ENCODE data around the gene HIC1.
A peak's percentile ranks its signal among the peaks of the same experiment; 100 is the strongest.

The HIC1 gene

GRCh38 chr17:2047590-2047989 is 7.3 kb upstream of the HIC1 start:
- no peak for DNase-seq

DNA sequence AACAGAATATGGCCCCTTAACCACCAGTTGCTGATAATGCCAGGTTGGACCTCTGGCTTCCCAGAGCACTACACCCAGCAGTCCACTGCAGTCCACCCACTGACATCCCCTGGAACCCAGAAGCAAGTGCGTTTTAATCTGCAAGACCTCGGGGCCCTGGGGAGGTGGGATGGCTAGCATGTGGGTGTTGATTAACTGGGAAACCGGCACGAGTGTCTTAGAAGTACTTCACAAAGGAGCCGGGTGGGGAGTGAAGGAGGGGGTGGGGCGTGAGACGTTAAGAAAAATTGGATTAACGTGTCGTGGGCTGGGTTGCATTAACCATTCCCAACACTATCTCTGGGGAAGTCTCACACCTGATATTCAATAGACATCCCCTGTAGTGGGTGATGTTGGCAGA is 6.1 kb upstream of the HIC1 start:
- no peak for DNase-seq

DNA sequence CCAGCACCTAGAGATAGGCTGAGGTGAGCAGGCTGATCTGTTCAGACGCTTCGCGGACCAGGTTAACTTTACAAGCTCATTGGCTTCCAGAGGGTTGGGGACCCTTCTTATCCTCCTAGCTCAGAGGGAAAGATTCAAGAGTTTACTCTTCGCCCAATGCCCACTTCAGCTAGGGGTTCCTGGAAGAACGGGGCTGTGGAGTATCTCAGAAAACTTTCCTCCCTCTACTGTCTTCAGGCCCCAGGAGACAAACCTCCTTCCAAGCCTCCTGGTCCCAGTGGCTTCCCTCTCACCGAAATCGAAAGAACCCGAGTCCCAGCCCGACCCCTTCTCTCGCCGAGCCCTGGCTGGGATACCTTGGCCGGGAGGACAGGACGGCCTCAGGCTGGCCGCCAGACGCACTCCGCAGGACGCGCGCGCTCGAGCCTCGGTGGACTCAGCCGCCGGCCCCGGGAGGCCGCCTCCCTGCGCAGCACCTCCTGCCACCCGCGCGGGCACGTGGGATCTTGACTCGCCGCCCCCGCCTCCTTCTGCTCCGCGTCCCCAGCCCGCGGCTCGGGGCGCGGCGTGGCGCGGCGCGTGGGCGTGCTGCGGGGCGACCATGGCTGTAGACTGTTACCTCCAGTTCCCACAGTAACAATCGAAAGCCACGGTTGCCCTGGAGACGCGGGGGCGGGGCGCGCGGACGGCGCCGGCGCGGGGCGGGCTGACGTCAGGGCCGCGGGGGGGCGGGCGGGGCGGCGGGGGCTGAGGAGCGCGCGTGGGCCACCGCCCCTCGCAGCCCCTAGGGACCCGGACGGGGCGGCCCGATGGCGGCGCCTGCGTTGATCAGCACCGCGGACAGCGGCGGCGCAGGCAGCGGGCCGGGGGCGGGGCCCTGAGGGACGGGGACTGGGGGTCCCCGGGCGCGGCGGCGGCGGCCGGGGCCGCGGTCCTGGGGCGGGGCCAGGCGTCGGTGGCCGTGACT is 5.3 kb upstream of the HIC1 start:
- DNase-seq, result peak; percentile 81 to 83

DNA sequence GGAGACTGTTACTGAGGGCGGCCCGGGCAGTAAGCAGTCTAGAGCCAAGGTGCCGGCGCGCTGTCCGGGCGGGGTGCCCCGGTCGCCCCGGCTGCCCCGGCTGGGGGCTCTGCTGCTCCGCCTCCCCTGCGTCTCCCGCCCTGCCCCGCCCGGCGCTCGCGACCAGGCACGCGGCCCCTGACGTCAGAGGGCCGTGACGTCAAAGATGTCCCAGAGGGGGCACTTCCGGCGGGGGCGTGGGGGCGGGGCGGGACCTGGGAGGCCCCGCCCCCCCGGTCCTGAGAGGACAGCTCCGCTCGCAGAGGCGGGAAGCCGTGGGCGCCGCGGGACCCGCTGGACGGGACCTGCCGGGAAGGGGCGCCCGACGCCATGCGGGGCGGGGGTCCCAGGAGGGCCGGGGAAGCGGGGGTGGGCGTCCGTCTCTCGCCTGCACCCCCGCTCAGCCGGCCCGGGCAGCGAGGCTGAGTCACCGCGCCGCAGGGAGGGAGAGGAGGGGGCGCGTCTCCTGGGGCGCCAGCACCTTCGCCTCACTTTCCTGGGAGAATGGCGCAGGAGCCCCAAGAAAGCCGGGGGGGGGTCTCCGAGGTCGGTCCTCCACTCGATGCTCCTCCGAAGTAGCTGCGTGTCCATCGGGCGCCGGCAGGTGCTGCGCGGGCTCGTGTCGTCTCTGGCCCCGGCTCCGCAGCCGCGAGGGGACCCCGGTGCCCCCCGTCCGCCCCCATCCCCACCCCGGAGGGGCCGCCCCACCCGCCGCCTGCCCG is 4.4 kb upstream of the HIC1 start:
- DNase-seq, result peak in 1 of 2 donors; percentile 71

DNA sequence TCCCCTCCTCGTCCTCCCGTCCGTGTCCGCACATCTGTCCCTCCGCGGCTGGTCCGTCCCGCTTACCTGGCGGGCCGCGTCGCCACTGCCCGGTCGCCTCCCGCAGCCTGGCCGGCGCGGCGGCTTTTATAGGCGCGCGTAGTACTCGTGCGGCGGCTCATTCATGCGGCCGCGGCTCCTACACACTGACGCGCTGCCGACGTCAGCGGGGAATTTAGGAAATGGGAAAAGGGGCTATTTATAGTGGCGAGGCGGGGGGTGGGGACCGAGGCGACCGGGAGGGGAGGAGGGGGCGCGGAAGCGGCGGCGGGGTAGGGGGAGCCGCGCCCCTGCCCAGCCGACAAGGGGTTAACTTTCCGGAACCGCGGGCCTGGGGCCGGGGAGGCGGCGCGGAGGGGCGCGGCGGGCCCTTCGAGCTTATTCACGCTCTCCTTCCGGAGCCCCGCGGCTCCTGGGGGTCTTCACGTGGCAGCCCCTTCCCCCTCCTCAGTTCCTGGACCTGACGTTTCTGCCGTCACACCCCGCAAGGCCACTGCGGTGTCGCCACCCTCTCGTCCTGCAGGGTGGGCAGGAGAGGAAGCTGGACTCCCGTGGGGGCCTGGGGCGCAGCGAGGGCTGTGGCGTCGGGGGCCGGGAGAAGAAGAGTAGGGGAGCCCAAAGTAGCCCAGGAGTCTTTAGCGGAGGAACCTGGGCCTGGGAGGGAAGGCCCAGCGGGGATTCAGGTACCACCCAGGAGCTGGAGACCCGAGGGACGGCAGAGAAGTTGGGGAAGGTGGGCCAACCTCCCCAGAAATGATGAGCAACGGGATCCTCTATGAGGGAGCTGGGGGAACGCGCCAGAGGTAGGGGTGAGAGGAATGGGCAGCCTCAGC is 3.6 kb upstream of the HIC1 start:
- no peak for DNase-seq

DNA sequence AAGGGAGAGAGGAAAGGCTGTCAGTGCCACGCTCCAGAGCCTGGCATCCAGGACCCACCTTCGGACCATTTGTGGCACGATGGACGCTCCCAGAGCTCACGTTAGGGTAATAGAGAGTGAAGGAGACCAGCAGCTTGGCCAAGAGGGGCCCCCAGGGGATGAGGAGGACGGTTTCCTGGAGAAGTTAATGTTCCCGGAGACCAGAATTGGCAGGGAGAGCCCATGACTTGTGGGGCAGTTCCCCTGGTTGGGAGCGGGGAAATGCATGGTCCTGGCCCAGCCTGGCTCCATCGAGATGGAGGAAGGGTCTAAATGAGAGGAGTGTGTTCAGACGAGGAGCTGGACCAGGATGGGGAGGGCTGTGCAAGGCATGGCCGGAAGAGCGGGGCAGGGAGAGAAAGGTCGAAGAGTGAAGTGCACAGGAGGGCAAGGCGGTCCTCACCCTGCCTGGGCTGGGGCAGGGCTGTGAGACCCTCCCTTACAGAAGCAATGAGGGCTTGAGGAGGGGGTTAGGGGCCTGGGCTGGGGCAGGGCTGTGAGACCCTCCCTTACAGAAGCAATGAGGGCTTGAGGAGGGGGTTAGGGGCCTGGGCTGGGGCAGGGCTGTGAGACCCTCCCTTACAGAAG is 2.9 kb upstream of the HIC1 start:
- DNase-seq, result no peak

DNA sequence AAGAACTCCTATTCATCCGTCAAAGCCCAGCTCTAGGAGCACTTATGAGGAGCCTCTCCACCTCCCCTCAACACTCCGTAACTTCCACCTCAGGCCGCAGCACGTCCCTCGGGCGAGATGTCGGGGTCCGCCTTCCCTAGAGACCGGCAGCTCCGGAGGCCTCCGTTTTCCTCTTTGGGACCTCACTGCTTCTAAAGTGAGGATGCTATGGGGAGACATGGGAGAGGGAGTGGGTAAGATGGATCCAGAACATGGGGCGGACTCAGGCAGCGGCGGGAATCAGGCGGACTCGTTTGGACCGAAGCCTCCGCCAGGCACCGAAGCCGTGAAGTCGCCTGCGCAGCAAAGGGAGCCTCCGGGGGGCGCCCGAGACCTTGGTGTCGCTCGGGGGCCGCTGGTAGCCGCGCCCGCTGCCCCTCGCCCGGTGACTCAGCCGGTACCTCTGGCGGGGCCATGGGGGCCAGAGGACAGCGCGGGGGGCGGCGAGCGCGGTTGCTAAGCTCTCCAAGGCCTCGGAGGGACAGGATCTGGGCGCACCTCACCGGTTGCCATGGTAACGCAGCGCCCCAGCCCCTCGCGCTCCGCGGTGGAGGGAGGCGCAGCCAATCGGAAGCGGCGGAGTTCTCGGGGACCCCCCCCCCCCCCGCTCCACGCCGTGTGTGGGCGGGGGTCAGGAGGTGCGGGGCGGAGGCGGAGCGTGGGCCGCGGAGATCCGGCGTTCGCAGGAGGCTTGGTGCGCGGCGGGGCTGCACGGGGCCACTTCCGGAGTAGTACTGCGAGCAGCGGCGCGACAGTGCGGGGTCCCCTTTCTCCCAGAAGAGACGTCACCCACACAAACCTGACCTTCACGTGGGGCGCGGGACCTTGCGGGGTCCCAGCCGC is 1.3 kb upstream of the HIC1 start:
- peak; percentile 67 to 73 for DNase-seq

- DNase-seq, result no peak
Observed at GRCh38 chr17:2054262-2054511, 716 bp upstream of the HIC1 start.

GRCh38 chr17:2055292-2056205 is 646 bp downstream of the HIC1 start:
- DNase-seq, result peak in 1 of 2 donors; percentile 39

DNA sequence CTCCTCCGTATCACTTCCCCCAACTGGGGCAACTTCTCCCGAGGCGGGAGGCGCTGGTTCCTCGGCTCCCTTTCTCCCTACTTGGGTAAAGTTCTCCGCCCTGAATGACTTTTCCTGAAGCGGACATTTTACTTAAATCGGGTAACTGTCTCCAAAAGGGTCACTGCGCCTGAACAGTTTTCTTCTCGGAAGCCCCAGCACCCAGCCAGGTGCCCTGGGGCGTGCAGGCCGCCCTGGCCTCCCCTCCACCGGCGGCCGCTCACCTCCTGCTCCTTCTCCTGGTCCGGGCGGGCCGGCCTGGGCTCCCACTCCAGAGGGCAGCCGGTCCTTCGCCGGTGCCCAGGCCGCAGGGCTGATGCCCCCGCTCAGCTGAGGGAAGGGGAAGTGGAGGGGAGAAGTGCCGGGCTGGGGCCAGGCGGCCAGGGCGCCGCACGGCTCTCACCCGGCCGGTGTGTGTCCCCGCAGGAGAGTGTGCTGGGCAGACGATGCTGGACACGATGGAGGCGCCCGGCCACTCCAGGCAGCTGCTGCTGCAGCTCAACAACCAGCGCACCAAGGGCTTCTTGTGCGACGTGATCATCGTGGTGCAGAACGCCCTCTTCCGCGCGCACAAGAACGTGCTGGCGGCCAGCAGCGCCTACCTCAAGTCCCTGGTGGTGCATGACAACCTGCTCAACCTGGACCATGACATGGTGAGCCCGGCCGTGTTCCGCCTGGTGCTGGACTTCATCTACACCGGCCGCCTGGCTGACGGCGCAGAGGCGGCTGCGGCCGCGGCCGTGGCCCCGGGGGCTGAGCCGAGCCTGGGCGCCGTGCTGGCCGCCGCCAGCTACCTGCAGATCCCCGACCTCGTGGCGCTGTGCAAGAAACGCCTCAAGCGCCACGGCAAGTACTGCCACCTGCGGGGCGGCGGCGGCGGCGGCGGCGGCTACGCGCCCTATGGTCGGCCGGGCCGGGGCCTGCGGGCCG is 1.6 kb downstream of the HIC1 start:
- peak in 1 of 2 donors; percentile 42 for DNase-seq

DNA sequence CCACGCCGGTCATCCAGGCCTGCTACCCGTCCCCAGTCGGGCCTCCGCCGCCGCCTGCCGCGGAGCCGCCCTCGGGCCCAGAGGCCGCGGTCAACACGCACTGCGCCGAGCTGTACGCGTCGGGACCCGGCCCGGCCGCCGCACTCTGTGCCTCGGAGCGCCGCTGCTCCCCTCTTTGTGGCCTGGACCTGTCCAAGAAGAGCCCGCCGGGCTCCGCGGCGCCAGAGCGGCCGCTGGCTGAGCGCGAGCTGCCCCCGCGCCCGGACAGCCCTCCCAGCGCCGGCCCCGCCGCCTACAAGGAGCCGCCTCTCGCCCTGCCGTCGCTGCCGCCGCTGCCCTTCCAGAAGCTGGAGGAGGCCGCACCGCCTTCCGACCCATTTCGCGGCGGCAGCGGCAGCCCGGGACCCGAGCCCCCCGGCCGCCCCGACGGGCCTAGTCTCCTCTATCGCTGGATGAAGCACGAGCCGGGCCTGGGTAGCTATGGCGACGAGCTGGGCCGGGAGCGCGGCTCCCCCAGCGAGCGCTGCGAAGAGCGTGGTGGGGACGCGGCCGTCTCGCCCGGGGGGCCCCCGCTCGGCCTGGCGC is 2.4 kb downstream of the HIC1 start:
- DNase-seq, result no peak

GRCh38 chr17:2057760-2058585 is 3.1 kb downstream of the HIC1 start:
- DNase-seq, result no peak

- DNase-seq, result peak; percentile 67 to 77
Observed at GRCh38 chr17:2058586-2059546, 4.0 kb downstream of the HIC1 start.

GRCh38 chr17:2059547-2060384 is 4.9 kb downstream of the HIC1 start:
- no peak for DNase-seq

- DNase-seq, result no peak
Observed at GRCh38 chr17:2060385-2060658, 5.4 kb downstream of the HIC1 start.

Data from stimulated activated CD4-positive, alpha-beta T cell treated with anti-CD3 and anti-CD28 coated beads, Interleukin-2, amount 100 ng/mL, for 48 hours (primary cell).